HFFc6 (cell line): ENCODE data around the gene RELT. TPM values are rescaled to one million over a fixed set of nuclear protein-coding genes. Genes with fewer than 3 reads are reported as not detected.

Source experiments
- DNase-seq: peaks from one replicate; pipeline ENCODE4 v3.0.0-alpha.2; 2018
- H3K27ac Mint-ChIP-seq: 2 replicates; pipeline ENCODE4 v1.8.0; 2020; ENCODE audit warnings: mild to moderate bottlenecking, mixed read lengths
- H3K27me3 Mint-ChIP-seq: 2 replicates; pipeline ENCODE4 v1.8.0; 2021; ENCODE audit warnings: mild to moderate bottlenecking, moderate library complexity, mixed read lengths; ENCODE audit not compliant: insufficient read depth
- H3K36me3 Mint-ChIP-seq: 2 replicates; pipeline ENCODE4 v1.8.0; 2021; ENCODE audit warnings: low read depth, mixed read lengths
- H3K4me1 Mint-ChIP-seq: 2 replicates; pipeline ENCODE4 v1.8.0; 2020; ENCODE audit warnings: low read depth, mixed read lengths
- H3K4me3 Mint-ChIP-seq: 2 replicates; pipeline ENCODE4 v1.8.0; 2020; ENCODE audit warnings: mild to moderate bottlenecking, moderate library complexity, mixed read lengths
- H3K9me3 Mint-ChIP-seq: 2 replicates; pipeline ENCODE4 v1.8.0; 2020; ENCODE audit warnings: mild to moderate bottlenecking, mixed read lengths
- total RNA-seq, 6 experiments: library from RNA; stranded (reverse); fragmentation: NEBNext Ultra II Directional; extraction: Animal tissue kit (Norgen Biotek cat#: 25700); gene quantifications; 2 replicates in 1 of 6; 3 replicates in 5 of 6; pipeline ENCODE4 v1.2.3, GENCODE V29; 2021
- TF ChIP-seq, protein P1 (sequence below): fragments of 200-600 bp; sonication (generic); IDR thresholded peaks from 2 replicates; pipeline ENCODE4 v1.5.0; 2021; ENCODE audit warnings: antibody characterized with exemption, mild to moderate bottlenecking

The RELT gene
- total RNA-seq, 6 experiments from 2014 or later = 6.2 to 7.7 (median 7.0) TPM

DNA sequence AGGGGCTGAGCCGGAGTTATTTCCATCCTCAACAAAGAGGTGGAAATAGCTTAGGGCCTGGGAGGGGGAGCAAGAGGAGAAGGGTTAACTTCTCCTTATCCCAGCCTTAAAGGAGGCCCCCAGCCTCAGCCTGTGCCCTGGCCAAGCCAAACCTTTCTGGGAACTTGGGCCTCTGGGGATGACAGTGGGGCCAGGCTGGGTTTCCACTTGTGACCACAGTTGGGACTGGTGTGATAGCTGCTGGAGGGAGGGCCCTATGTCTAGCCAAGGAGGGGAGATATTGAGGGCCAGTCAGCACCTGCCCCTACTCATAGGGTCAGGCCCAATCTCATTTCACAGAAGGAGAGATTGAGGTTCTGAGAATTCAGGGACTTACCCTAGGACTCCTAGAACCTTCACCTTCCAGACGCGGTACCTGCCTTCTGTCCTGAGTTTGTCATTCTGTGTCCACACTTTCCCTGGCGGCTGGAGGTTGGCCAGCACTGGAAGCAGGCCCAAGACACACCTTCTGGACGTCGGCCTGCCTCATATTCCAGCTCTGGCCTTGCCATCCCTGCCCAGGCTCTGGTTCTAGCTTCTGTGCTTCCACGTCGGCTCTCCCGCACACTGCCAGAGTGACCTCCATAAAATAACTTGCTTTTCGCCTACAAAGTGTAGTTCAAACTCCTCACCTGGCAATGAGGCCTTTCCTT lies 3.1 kb downstream of the RELT start:
- H3K36me3 Mint-ChIP-seq = 0 out of 2 replicates have a peak, but pooled peaks cover 5% of the 10 kb centered on the region
- TF ChIP-seq, protein P1, sequence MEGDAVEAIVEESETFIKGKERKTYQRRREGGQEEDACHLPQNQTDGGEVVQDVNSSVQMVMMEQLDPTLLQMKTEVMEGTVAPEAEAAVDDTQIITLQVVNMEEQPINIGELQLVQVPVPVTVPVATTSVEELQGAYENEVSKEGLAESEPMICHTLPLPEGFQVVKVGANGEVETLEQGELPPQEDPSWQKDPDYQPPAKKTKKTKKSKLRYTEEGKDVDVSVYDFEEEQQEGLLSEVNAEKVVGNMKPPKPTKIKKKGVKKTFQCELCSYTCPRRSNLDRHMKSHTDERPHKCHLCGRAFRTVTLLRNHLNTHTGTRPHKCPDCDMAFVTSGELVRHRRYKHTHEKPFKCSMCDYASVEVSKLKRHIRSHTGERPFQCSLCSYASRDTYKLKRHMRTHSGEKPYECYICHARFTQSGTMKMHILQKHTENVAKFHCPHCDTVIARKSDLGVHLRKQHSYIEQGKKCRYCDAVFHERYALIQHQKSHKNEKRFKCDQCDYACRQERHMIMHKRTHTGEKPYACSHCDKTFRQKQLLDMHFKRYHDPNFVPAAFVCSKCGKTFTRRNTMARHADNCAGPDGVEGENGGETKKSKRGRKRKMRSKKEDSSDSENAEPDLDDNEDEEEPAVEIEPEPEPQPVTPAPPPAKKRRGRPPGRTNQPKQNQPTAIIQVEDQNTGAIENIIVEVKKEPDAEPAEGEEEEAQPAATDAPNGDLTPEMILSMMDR = no peak
- DNase-seq = no peak
- 0 out of 2 replicates have a peak, but pooled peaks cover 4% of the 10 kb centered on the region for H3K9me3 Mint-ChIP-seq
- no peak overlapping the region for H3K4me3 Mint-ChIP-seq
- peaks cover 9% of the 10 kb centered on the region; the same call in 1 of the 2 replicates for H3K27me3 Mint-ChIP-seq
- peaks cover 31% of the 10 kb centered on the region for H3K4me1 Mint-ChIP-seq
- no peak overlapping the region for H3K27ac Mint-ChIP-seq

DNA sequence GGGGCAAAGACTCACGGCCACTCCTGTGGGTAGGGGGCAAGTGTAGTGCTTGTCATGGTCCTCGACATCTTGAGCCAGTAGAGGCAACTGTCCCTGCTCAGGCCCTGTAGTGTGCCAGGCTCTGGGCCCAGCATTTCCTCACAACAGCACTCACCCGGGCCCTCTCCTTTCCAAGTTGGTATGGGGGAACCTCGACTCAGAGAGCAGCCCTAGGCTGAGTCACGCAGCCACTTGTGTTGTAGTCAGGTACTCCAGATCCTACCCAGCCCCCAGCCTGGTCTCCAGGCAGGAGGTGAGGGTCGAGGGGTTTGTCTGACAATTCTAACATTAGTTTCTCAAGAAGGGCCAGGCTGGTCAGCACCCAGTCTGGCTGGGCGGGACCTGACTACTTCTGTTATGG lies 4.1 kb downstream of the RELT start:
- Mint-ChIP-seq H3K27ac (no peak overlapping the region), H3K4me1 (peaks cover 31% of the 10 kb centered on the region), H3K27me3 (peaks cover 9% of the 10 kb centered on the region; the same call in 1 of the 2 replicates), H3K36me3 (0 out of 2 replicates have a peak, but pooled peaks cover 5% of the 10 kb centered on the region), H3K9me3 (0 out of 2 replicates have a peak, but pooled peaks cover 4% of the 10 kb centered on the region), H3K4me3 (no peak overlapping the region)
- TF ChIP-seq, protein P1 = no peak
- DNase-seq = no peak

DNA sequence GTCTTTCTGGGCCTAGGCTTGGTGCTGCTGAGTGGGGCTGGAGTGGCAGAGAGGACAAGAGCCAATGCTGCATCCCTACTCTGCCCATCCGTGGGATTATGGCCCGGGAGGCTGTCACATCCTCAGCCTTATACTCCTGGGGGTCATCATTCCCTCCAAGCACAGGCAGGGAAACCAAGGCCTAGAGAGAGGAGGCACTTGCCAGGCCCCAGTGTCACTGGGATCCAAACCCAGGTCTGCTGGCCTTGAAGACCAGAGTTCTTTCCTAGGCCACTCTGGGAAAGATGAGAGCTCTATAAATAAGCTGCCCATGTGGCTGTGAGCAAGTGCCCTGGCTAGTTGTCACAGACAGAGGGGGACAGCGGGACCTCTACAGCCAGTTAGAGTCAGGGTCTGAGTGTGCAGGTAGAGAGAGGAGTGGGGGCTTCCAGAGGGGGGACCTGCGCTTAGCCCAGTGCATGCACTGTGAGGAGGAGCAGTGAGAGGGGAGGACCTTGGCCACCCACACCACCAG lies 4.8 kb downstream of the RELT start:
- Mint-ChIP-seq H3K27ac (no peak overlapping the region), H3K36me3 (0 out of 2 replicates have a peak, but pooled peaks cover 5% of the 10 kb centered on the region), H3K4me1 (peaks cover 35% of the 10 kb centered on the region), H3K27me3 (peaks cover 9% of the 10 kb centered on the region; the same call in 1 of the 2 replicates), H3K4me3 (no peak overlapping the region), H3K9me3 (0 out of 2 replicates have a peak, but pooled peaks cover 4% of the 10 kb centered on the region)
- TF ChIP-seq, protein P1 = no peak
- DNase-seq = no peak

DNA sequence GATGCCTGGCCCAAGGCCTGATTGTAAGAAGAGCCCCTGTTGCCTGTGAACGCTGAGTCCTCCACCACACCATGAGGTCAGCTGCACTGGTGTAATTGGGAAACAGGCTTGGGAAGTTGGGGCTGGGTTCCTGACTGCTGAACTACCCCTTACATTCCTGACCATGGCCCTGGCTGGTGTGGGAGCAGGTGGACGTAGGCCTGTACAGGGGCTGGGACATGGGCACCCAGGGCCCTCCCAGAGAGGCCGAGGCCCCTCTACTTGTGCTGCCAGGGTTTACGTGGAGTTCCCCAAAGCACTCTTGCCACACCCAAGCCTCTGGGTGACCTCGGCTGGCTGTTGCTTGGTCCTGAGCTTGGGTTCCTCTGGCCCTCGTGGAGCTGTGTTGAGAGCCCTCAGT lies 5.4 kb downstream of the RELT start:
- TF ChIP-seq, protein P1 = no peak
- Mint-ChIP-seq H3K36me3 (0 out of 2 replicates have a peak, but pooled peaks cover 5% of the 10 kb centered on the region), H3K27ac (no peak overlapping the region), H3K27me3 (peaks cover 9% of the 10 kb centered on the region; the same call in 1 of the 2 replicates), H3K4me3 (no peak overlapping the region), H3K9me3 (0 out of 2 replicates have a peak, but pooled peaks cover 4% of the 10 kb centered on the region), H3K4me1 (peaks cover 37% of the 10 kb centered on the region)
- no peak for DNase-seq

DNA sequence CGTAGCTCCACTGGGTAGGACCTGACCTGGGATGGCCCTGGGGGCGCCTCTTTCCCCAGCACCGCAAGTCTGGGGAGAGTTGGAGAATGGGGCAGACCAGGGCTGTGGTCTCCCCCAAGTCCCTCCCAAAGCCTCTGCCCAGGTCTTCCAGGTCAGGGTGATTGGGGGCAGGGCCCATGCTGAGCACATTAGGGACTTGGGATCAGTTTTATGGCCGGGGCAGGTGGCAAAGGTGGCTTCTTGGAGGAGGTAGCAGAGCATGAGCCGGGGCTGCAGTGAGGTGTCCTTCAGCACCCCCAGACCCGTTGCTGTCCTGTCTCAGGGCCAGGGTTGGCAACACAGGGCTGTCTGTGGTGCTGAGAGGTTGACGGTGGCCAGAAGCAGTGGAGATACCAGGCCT lies 6.0 kb downstream of the RELT start:
- H3K4me3 Mint-ChIP-seq = no peak overlapping the region
- H3K9me3 Mint-ChIP-seq = no peaks in the 10 kb centered on the region
- TF ChIP-seq, protein P1 = no peak
- no peak overlapping the region for H3K27ac Mint-ChIP-seq
- peaks cover 4% of the 10 kb centered on the region; the same call in 1 of the 2 replicates for H3K27me3 Mint-ChIP-seq
- no peak for DNase-seq
- peaks cover 33% of the 10 kb centered on the region for H3K4me1 Mint-ChIP-seq
- H3K36me3 Mint-ChIP-seq = 0 out of 2 replicates have a peak, but pooled peaks cover 1% of the 10 kb centered on the region
